Skin of body (tissue), 2 donors: ENCODE results near the gene BMERB1. TPM values are rescaled to one million over a fixed set of nuclear protein-coding genes. Genes with fewer than 3 reads are reported as not detected.
A peak's percentile ranks its signal among the peaks of the same experiment; 100 is the strongest.

Source experiments
- DNase-seq: peaks from one replicate; lab custom pipeline; 2025; lab: John Stamatoyannopoulos, UW
- total RNA-seq: library from RNA; depleted of rRNA; stranded (reverse); fragments of >200 nt; gene quantifications from one replicate; pipeline ENCODE4 v1.2.3, GENCODE V29; 2014

The BMERB1 gene
- total RNA-seq, 1 donor from 2014 or later, result 26.4 TPM

- DNase-seq, result no peak
Measured at GRCh38 chr16:15495898-15496297, 61.5 kb downstream of the BMERB1 start.

- peak; percentile 30 for DNase-seq
Measured at GRCh38 chr16:15498427-15499175, 64.2 kb downstream of the BMERB1 start.

- peak; percentile 43 for DNase-seq
Measured at GRCh38 chr16:15502041-15502725, 67.8 kb downstream of the BMERB1 start.

GRCh38 chr16:15506441-15506840 lies 72.1 kb downstream of the BMERB1 start:
- no peak for DNase-seq

- DNase-seq, result peak; percentile 85
Measured at GRCh38 chr16:15507301-15507958, 73.0 kb downstream of the BMERB1 start.

GRCh38 chr16:15507959-15508627 lies 73.7 kb downstream of the BMERB1 start:
- DNase-seq, result no peak

GRCh38 chr16:15509051-15509592 lies 74.7 kb downstream of the BMERB1 start:
- no peak for DNase-seq

- DNase-seq, result peak; percentile 16
Measured at GRCh38 chr16:15509593-15510535, 75.5 kb downstream of the BMERB1 start.

- no peak for DNase-seq
Measured at GRCh38 chr16:15510992-15511391, 76.6 kb downstream of the BMERB1 start.

- DNase-seq, result no peak
Measured at GRCh38 chr16:15511759-15512487, 77.5 kb downstream of the BMERB1 start.

- DNase-seq, result no peak
Measured at GRCh38 chr16:15513156-15513555, 78.8 kb downstream of the BMERB1 start.

- DNase-seq, result no peak
Measured at GRCh38 chr16:15515992-15516391, 81.6 kb downstream of the BMERB1 start.

- DNase-seq, result no peak
Measured at GRCh38 chr16:15516609-15517008, 82.2 kb downstream of the BMERB1 start.

GRCh38 chr16:15517743-15518377 lies 83.5 kb downstream of the BMERB1 start:
- DNase-seq, result no peak

- DNase-seq, result peak; percentile 70
Measured at GRCh38 chr16:15518381-15519351, 84.3 kb downstream of the BMERB1 start.

- DNase-seq, result no peak
Measured at GRCh38 chr16:15519790-15520189, 85.4 kb downstream of the BMERB1 start.

- DNase-seq, result no peak
Measured at GRCh38 chr16:15521390-15521757, 87.0 kb downstream of the BMERB1 start.
